Gastrocnemius medialis (tissue), 4 donors: ENCODE measurements around the gene IQCE. TPM values are rescaled to one million over a fixed set of nuclear protein-coding genes. Genes with fewer than 3 reads are reported as not detected.

Experiments
- ATAC-seq, 2 donors: fragments of 150-250 bp; one replicate each; pipeline ENCODE4 v1.9.1; 2016
- DNase-seq, 2 donors: peaks; one replicate each; pipeline ENCODE4 v3.0.0-alpha.2; 2019
- H3K27ac ChIP-seq, 4 donors: fragments of 200-600 bp; sonication (generic); 1 replicate in 1 of 4; 2 replicates in 3 of 4; pipeline ENCODE4 v1.5.1; 2016 to 2018; ENCODE audit warnings: mild to moderate bottlenecking in 2 of 4, moderate library complexity in 1 of 4
- H3K27me3 ChIP-seq, 3 donors: fragments of 200-600 bp; sonication (generic) in 2 of 3; 1 replicate in 1 of 3; 2 replicates in 2 of 3; pipeline versions ENCODE4 v1.5.1 to v1.6.0; 2016 to 2019; ENCODE audit warnings: mild to moderate bottlenecking in 1 of 3, moderate library complexity in 1 of 3
- H3K36me3 ChIP-seq, 2 donors: fragments of 200-600 bp; sonication (generic) in 1 of 2; one replicate each; pipeline ENCODE4 v1.5.1; 2017 to 2018
- H3K4me1 ChIP-seq, 2 donors: fragments of 200-600 bp; sonication (generic) in 1 of 2; one replicate each; pipeline ENCODE4 v1.5.1; 2016 to 2017; ENCODE audit warnings: mild to moderate bottlenecking in 2 of 2
- H3K4me3 ChIP-seq, 4 donors: fragments of 200-600 bp; sonication (generic) in 3 of 4; 1 replicate in 1 of 4; 2 replicates in 3 of 4; pipeline ENCODE4 v1.5.1; 2016 to 2019; ENCODE audit warnings: mild to moderate bottlenecking in 2 of 4
- H3K9me3 ChIP-seq, 3 donors: fragments of 200-600 bp; sonication (generic) in 2 of 3; 1 replicate in 1 of 3; 2 replicates in 2 of 3; pipeline ENCODE4 v1.5.1; 2016 to 2019
- POLR2A ChIP-seq, 2 donors: fragments of 450-650 bp; IDR thresholded peaks; one replicate each; pipeline ENCODE4 v1.6.1; 2017; ENCODE audit warnings: antibody characterized with exemption in 2 of 2, mild to moderate bottlenecking in 2 of 2, moderate library complexity in 2 of 2
- in situ Hi-C, 4 donors: fragments of 200-750 bp; cut with MboI; loops; one replicate each; pipeline versions ENCODE4 v1.15.0 to v1.8.0; 2017; ENCODE audit warnings: low sequenced_read_pairs in 4 of 4
- intact Hi-C: fragments of 100-400 bp; cut with DNase I; formaldehyde crosslinking; loops from one replicate; pipeline ENCODE4 v1.15.1; 2023; ENCODE audit warnings: low total_unique reads
- total RNA-seq, 4 donors: library from RNA; depleted of rRNA; stranded (reverse); fragments of >200 nt; gene quantifications; one replicate each; pipeline versions ENCODE4 v1.1.0 to v1.2.3, GENCODE V29; 2016
- TF ChIP-seq, protein P1 (sequence below), 5 experiments: fragments of 450-650 bp in 3 of 5; fragments of 200-600 bp in 2 of 5; sonication (generic) in 2 of 5; IDR thresholded peaks in 4 of 5; conservative IDR thresholded peaks in 1 of 5; 1 replicate in 4 of 5; 2 replicates in 1 of 5; pipeline ENCODE4 v1.5.1; 2016 to 2019; ENCODE audit warnings: antibody characterized with exemption in 5 of 5, mild to moderate bottlenecking in 3 of 5, moderate library complexity in 3 of 5

IQCE gene
- total RNA-seq, 4 donors from 2014 or later = 6.3 to 11.5 (median 8.8) TPM

DNA sequence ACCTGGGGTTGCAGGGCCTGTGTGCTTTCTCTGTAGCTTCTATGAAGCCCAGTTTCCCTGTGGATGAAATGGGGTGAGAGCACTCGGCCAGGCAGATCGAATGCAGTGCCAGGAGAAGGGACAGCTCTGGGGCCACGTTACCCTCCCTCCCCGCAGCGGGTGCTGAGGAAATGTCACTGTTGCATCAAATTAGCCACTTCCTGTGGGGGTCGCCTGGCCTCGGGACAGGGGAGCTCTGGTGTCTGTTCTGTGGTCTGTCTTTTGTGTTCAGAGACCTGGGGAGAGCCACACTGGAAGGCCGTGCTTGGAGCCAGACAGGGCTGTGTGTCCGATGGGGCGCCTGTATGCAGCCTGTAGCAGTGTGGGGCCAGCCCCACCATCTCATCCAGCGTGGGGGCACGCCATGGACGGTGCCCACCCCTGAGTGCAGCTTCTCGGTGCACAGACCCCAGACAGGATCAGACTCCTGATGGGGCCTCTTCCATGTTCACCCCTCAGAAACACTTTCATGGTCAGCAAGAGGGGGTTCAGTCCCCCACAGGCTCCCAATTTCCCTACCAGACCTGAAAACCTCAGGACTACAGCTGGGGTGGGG lies 86.6 kb downstream of the IQCE start:
- intact Hi-C loops (no loop called here), in situ Hi-C loops (no loop called here)
- Histone ChIP-seq H3K4me3 (no peak overlapping the region), H3K4me1 (peaks cover 17 to 19% of the 10 kb centered on the region in 2 donors), H3K36me3 (no peaks in the 10 kb centered on the region), H3K9me3 (no peaks in the 10 kb centered on the region), H3K27ac (no peak overlapping the region), H3K27me3 (no peaks in the 10 kb centered on the region)
- TF ChIP-seq, protein P1, sequence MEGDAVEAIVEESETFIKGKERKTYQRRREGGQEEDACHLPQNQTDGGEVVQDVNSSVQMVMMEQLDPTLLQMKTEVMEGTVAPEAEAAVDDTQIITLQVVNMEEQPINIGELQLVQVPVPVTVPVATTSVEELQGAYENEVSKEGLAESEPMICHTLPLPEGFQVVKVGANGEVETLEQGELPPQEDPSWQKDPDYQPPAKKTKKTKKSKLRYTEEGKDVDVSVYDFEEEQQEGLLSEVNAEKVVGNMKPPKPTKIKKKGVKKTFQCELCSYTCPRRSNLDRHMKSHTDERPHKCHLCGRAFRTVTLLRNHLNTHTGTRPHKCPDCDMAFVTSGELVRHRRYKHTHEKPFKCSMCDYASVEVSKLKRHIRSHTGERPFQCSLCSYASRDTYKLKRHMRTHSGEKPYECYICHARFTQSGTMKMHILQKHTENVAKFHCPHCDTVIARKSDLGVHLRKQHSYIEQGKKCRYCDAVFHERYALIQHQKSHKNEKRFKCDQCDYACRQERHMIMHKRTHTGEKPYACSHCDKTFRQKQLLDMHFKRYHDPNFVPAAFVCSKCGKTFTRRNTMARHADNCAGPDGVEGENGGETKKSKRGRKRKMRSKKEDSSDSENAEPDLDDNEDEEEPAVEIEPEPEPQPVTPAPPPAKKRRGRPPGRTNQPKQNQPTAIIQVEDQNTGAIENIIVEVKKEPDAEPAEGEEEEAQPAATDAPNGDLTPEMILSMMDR (IDR thresholded peaks at IDR 0.05 in 4 of 5, conservative IDR thresholded peaks at IDR 0.05 in 1 of 5) = no peak
- TF ChIP-seq POLR2A (IDR thresholded peaks at IDR 0.05) = no peak
- no peak for DNase-seq
- no peak for ATAC-seq

DNA sequence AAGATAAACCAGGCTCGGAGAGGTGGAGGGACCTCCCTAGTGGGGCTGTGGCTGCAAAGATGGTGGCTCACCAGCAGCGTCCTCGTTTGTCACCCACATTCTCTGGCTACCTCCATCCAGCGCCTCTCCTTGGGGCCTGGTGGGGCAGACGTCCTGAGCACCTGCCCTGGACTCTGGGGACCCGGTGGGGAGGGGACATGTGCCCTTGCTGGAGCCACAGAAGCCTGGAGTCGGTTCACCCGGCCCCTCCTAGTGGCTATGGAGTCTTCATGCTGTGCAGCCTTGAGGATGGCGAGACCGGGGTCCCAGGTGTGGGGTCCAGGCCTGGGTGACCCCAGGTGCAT lies 87.5 kb downstream of the IQCE start:
- Histone ChIP-seq H3K9me3 (no peaks in the 10 kb centered on the region), H3K27ac (no peak overlapping the region), H3K27me3 (no peaks in the 10 kb centered on the region), H3K4me1 (peaks cover 9 to 10% of the 10 kb centered on the region in 2 donors), H3K36me3 (no peaks in the 10 kb centered on the region), H3K4me3 (no peak overlapping the region)
- ATAC-seq (no peak), DNase-seq (no peak)
- TF ChIP-seq POLR2A (IDR thresholded peaks at IDR 0.05) = no peak
- TF ChIP-seq, protein P1 (IDR thresholded peaks at IDR 0.05 in 4 of 5, conservative IDR thresholded peaks at IDR 0.05 in 1 of 5) = no peak
- in situ Hi-C loops = no loop called here
- intact Hi-C loops = no loop called here

DNA sequence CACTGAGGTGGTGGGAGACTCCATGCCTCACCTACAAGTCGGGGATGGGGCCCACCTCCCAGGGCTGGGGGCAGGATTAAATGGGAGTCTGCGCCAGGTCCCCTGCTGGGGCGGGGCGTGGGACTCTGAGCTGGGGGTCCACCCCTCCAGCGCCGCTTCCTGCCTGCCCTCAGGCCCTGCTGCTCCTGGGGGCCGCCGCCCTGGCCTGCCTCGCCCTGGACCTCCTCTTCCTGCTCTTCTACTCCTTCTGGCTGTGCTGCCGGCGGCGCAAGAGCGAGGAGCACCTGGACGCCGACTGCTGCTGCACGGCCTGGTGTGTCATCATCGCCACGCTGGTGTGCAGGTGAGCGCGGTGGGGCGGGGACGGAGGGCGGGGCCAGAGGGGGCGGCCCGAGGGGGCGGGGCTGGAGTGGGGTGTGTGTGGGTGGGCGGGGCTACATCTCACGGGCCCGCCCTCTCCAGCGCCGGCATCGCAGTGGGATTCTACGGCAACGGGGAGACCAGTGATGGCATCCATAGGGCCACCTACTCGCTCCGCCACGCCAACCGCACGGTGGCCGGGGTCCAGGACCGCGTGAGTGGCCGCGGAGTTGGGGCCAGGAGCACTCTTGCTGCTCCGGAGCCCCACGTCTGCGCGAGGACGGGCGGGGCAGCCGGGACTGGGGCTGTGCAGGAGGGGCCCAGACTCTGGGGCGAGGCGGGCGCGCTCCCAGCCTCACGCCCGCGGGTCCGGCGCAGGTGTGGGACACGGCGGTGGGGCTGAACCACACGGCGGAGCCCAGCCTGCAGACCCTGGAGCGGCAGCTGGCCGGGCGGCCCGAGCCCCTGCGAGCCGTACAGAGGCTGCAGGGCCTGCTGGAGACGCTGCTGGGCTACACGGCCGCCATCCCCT lies 88.1 kb downstream of the IQCE start:
- Histone ChIP-seq H3K4me3 (no peak overlapping the region), H3K27ac (no peak overlapping the region), H3K9me3 (no peaks in the 10 kb centered on the region), H3K36me3 (no peaks in the 10 kb centered on the region), H3K27me3 (no peaks in the 10 kb centered on the region), H3K4me1 (peaks cover 3 to 5% of the 10 kb centered on the region in 2 donors)
- DNase-seq (no peak), ATAC-seq (no peak)
- TF ChIP-seq POLR2A (IDR thresholded peaks at IDR 0.05) = no peak
- TF ChIP-seq, protein P1 (IDR thresholded peaks at IDR 0.05 in 4 of 5, conservative IDR thresholded peaks at IDR 0.05 in 1 of 5) = no peak
- in situ Hi-C loops = no loop called here
- intact Hi-C loops = no loop called here

DNA sequence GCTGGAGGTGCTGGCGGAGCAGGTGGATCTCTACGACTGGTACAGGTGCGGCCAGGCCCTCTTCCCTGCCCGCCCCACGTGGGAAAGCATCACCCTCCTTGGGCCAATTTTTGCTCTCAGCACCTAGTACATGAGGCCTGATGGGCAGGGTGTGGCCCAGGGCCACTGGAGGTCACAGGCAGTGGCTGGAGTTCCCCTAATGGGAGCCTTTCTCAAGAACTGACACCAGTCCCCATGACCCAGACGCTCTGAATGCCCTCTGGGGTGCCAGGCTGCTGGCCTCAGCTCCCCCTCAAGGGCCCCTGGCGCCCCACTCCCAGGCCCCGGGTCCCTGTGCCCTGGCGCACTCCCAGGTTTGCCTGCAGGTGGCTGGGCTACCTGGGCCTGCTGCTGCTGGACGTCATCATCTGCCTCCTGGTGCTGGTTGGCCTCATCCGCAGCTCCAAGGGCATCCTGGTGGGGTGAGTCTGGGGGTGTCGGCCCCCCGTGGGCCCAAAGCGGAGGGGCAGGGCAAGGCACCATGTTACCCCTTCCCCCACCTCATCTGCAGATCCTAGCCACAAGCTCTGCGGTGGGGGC lies 88.9 kb downstream of the IQCE start:
- intact Hi-C loops (no loop called here), in situ Hi-C loops (no loop called here)
- no peak for ATAC-seq
- no peak overlapping the region for H3K27ac ChIP-seq
- DNase-seq = no peak
- H3K36me3 ChIP-seq = no peaks in the 10 kb centered on the region
- no peaks in the 10 kb centered on the region for H3K27me3 ChIP-seq
- TF ChIP-seq, protein P1 (IDR thresholded peaks at IDR 0.05 in 4 of 5, conservative IDR thresholded peaks at IDR 0.05 in 1 of 5) = no peak
- TF ChIP-seq POLR2A (IDR thresholded peaks at IDR 0.05) = no peak
- no peak overlapping the region for H3K4me3 ChIP-seq
- H3K4me1 ChIP-seq = no peaks in the 10 kb centered on the region
- no peaks in the 10 kb centered on the region for H3K9me3 ChIP-seq
